ENCODE measurements around the gene ABAT.

DNA sequence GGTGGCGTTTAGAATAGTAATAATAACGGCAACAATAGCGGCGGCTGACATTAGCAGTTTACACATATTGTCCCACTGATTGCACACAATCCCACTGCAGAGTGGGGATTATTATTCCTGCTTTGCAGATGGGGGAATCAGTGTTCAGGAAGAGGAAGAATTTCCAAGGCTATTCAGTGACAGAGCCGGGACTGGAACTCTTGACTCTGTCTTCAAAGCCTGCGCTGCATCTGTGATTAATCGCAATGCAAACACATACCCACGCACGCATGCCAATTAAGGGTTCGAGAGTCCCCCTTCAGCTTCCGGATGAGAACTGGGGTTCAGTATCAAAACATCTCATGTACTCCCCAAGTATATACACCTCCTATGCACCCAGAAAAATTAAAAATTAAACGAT, 93.9 kb downstream of the ABAT start:
- no peak for TF ChIP-seq ZNF274 (IDR thresholded peaks at IDR 0.05; ENCODE audit: insufficient read depth, insufficient read length)
- TF ChIP-seq CBX5 (IDR thresholded peaks at IDR 0.05; ENCODE audit: low read depth), result no peak
- TF ChIP-seq EZH2 (IDR thresholded peaks at IDR 0.05; ENCODE audit: borderline replicate concordance, control insufficient read depth, low read depth, low read length), result no peak
- no peak for TF ChIP-seq CHD2 (IDR thresholded peaks at IDR 0.05; ENCODE audit: borderline replicate concordance, low read depth, low read length)
- TF ChIP-seq CTCF (IDR thresholded peaks at IDR 0.05 in 2 of 3, conservative IDR thresholded peaks at IDR 0.05 in 1 of 3; ENCODE audit: control insufficient read depth in 2 of 3, extremely low read depth in 1 of 3, insufficient read depth in 1 of 3, low read depth in 3 of 3, low read length in 3 of 3), result no peak

All from GM12878 (cell line).